Osteoblast (primary cell): ENCODE results near the gene ARL1. TPM values are rescaled to one million over a fixed set of nuclear protein-coding genes. Genes with fewer than 3 reads are reported as not detected.

Experiments used
- DNase-seq: peaks from one replicate; pipeline ENCODE4 v3.0.0; 2011; ENCODE audit warnings: low spot score, mixed read lengths; ENCODE audit not compliant: insufficient read length; ENCODE audit errors: missing footprints
- H2AFZ ChIP-seq: 2 replicates; pipeline ENCODE4 v1.6.0; 2011; ENCODE audit warnings: mild to moderate bottlenecking, low read length
- H3K27ac ChIP-seq: 2 replicates; pipeline ENCODE4 v1.5.1; 2011; ENCODE audit warnings: mild to moderate bottlenecking, low read depth, low read length, moderate library complexity
- H3K27me3 ChIP-seq: 2 replicates; pipeline ENCODE4 v1.6.0; 2012; ENCODE audit warnings: mild to moderate bottlenecking, control low read depth, inconsistent platforms, low read length, moderate library complexity; ENCODE audit not compliant: insufficient read depth
- H3K36me3 ChIP-seq: 2 replicates; pipeline ENCODE4 v1.5.1; 2011; ENCODE audit warnings: mild to moderate bottlenecking, low read length, control low read depth, moderate library complexity; ENCODE audit not compliant: insufficient read depth
- H3K4me1 ChIP-seq: 2 replicates; pipeline ENCODE4 v1.5.1; 2011; ENCODE audit warnings: mild to moderate bottlenecking, low read length, control low read depth, moderate library complexity; ENCODE audit not compliant: insufficient read depth
- H3K4me2 ChIP-seq: 2 replicates; pipeline ENCODE4 v1.6.0; 2011; ENCODE audit warnings: mild to moderate bottlenecking, low read length; ENCODE audit not compliant: insufficient read depth
- H3K4me3 ChIP-seq: fragments of 200-600 bp; sonication (generic); 3 replicates; pipeline ENCODE4 v1.5.1; 2012; ENCODE audit warnings: mild to moderate bottlenecking, low read length, inconsistent platforms; ENCODE audit not compliant: insufficient read depth
- H3K79me2 ChIP-seq: 2 replicates; pipeline ENCODE4 v1.6.0; 2012; ENCODE audit warnings: mild to moderate bottlenecking, low read length, control low read depth, inconsistent platforms; ENCODE audit not compliant: insufficient read depth
- H3K9me3 ChIP-seq: 2 replicates; pipeline ENCODE4 v1.5.1; 2011; ENCODE audit warnings: low read depth, low read length, control low read depth
- H4K20me1 ChIP-seq: 2 replicates; pipeline ENCODE4 v1.6.0; 2012; ENCODE audit warnings: mild to moderate bottlenecking, low read length, control low read depth; ENCODE audit not compliant: insufficient read depth
- CTCF ChIP-seq: IDR thresholded peaks from 2 replicates; pipeline ENCODE4 v1.5.1; 2011; ENCODE audit warnings: mild to moderate bottlenecking, low read depth, low read length, moderate library complexity; ENCODE audit errors: extremely low read depth
- small RNA-seq: library from RNA; depleted of rRNA; stranded (forward); fragments of <200 nt; gene quantifications from one replicate; pipeline ENCODE3, GENCODE V24; 2012
- total RNA-seq: library from RNA; depleted of rRNA; stranded (reverse); fragments of >200 nt; gene quantifications from 2 replicates; pipeline ENCODE4 v1.2.3, GENCODE V29; 2012

ARL1 gene
- total RNA-seq, 1 donor, result 90.8 TPM

GRCh38 chr12:101361455-101361854, 46.1 kb downstream of the ARL1 start:
- no peaks in the 10 kb centered on the region for H4K20me1 ChIP-seq
- no peaks in the 10 kb centered on the region for H3K9me3 ChIP-seq
- H3K36me3 ChIP-seq, result peaks cover 40% of the 10 kb centered on the region
- H3K27me3 ChIP-seq, result no peaks in the 10 kb centered on the region
- no peak overlapping the region for H2AFZ ChIP-seq
- H3K4me1 ChIP-seq, result no peaks in the 10 kb centered on the region
- no peak for DNase-seq
- no peaks in the 10 kb centered on the region for H3K79me2 ChIP-seq
- H3K4me3 ChIP-seq, result no peak overlapping the region
- H3K27ac ChIP-seq, result no peak overlapping the region
- H3K4me2 ChIP-seq, result no peak overlapping the region
- no peak for TF ChIP-seq CTCF

- Histone ChIP-seq H2AFZ (no peak overlapping the region), H3K79me2 (no peaks in the 10 kb centered on the region), H3K4me3 (no peak overlapping the region), H3K36me3 (peaks cover 29% of the 10 kb centered on the region), H3K4me2 (no peak overlapping the region), H3K27ac (no peak overlapping the region), H3K27me3 (no peaks in the 10 kb centered on the region), H3K4me1 (no peaks in the 10 kb centered on the region), H3K9me3 (no peaks in the 10 kb centered on the region), H4K20me1 (no peaks in the 10 kb centered on the region)
- no peak for TF ChIP-seq CTCF
- no peak for DNase-seq
Measured at GRCh38 chr12:101356794-101357193, 50.8 kb downstream of the ARL1 start.

DNA sequence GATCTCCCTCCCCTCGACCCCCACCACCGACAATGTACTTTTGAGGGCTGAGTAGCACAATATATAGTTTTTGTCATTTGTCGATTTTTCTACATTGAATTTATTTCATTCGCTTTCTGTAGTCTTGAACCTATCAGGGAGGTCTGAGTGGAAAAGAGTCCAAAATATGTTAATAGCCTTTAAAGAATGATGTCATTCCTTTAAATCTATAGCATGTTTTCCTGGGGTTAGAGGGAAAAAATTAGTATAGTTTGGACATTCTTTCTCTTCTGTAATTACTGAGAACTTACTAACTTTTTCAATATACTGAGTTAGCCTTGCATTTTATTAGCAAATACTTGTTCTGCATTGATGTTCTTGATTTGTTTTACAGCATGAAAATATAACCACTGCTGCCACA, 55.9 kb downstream of the ARL1 start:
- Histone ChIP-seq H4K20me1 (no peaks in the 10 kb centered on the region), H3K4me3 (no peak overlapping the region), H2AFZ (no peak overlapping the region), H3K27me3 (no peaks in the 10 kb centered on the region), H3K9me3 (no peaks in the 10 kb centered on the region), H3K36me3 (peaks cover 43% of the 10 kb centered on the region), H3K79me2 (no peaks in the 10 kb centered on the region), H3K27ac (no peak overlapping the region), H3K4me1 (no peaks in the 10 kb centered on the region), H3K4me2 (no peak overlapping the region)
- no peak for TF ChIP-seq CTCF
- no peak for DNase-seq

- no peak for DNase-seq
- Histone ChIP-seq H2AFZ (no peak overlapping the region), H3K4me1 (no peaks in the 10 kb centered on the region), H3K36me3 (peaks cover 57% of the 10 kb centered on the region), H4K20me1 (no peaks in the 10 kb centered on the region), H3K4me3 (no peak overlapping the region), H3K4me2 (no peak overlapping the region), H3K79me2 (no peaks in the 10 kb centered on the region), H3K27ac (no peak overlapping the region), H3K27me3 (no peaks in the 10 kb centered on the region), H3K9me3 (no peaks in the 10 kb centered on the region)
- no peak for TF ChIP-seq CTCF
Measured at GRCh38 chr12:101343893-101344292, 63.7 kb downstream of the ARL1 start.

Small RNAs within 50 kb of the gene (small RNA-seq; reads per million reads assigned to genes)
- gene RF00019, result not detected
- gene RNU6-1068P, result not detected
- gene RPS27P23, result not detected

Other genes starting within 250 kb of the ARL1 start
- not detected in 2 replicates for gene SLC5A8, start 197.5 kb downstream of the ARL1 start, total RNA-seq
- gene UTP20, start 127.7 kb downstream of the ARL1 start, total RNA-seq, result 18.3 and 18.8 TPM in 2 replicates
- gene SPIC, start 67.6 kb upstream of the ARL1 start, total RNA-seq, result not detected in 2 replicates
- gene MYBPC1, start 187.2 kb upstream of the ARL1 start, total RNA-seq, result not detected in 2 replicates